Astrocyte (in vitro differentiated cells and primary cell): Measurements from ENCODE around the gene RRP36.

Experiments used
- CTCF ChIP-seq: IDR thresholded peaks from 2 replicates; pipeline ENCODE4 v1.5.1; 2011; ENCODE audit warnings: low read depth, mild to moderate bottlenecking, inconsistent platforms, low read length, moderate library complexity; ENCODE audit not compliant: insufficient read depth
- EZH2 ChIP-seq: IDR thresholded peaks from 2 replicates; pipeline ENCODE4 v1.6.1; 2012; ENCODE audit warnings: mild to moderate bottlenecking, low read length, inconsistent platforms; ENCODE audit not compliant: insufficient read depth

DNA sequence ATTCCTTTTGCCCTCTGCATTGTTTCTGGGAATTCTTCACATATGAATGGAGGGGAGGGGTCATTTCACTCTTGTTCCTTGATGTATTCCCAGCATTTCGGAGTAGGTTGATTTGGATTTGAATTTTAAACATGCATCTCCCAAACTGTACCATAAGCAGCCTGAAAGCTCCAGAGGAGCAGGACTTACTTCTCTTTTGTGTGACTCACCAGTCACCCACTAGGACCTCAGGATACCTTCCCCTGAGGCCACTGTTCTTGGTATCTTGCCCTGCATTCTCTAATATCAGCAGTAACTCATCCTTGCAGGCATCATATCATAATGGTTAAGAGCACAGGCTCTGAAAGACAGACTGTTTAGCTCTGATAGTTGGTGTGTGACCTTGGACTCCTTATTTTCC lies 37.1 kb downstream of the RRP36 start:
- TF ChIP-seq CTCF (no peak), EZH2 (no peak)
